GM06990 (cell line): ENCODE measurements around the gene SMIM44.

Source experiments
- DNase-seq: peaks from one replicate; pipeline ENCODE4 v3.0.0-alpha.2; 2011; ENCODE audit not compliant: insufficient read length; ENCODE audit errors: extremely low read depth
- H3K27me3 ChIP-seq: replicated peaks from 2 replicates; pipeline ENCODE4 v1.6.0; 2011; ENCODE audit warnings: low read length; ENCODE audit not compliant: control insufficient read depth, insufficient read depth
- H3K36me3 ChIP-seq: 2 replicates; pipeline ENCODE4 v1.5.1; 2011; ENCODE audit warnings: low read length; ENCODE audit not compliant: control insufficient read depth, insufficient read depth
- H3K4me3 ChIP-seq: replicated peaks from 2 replicates; pipeline ENCODE4 v1.5.1; 2011; ENCODE audit warnings: low read depth, mild to moderate bottlenecking, control low read depth, low read length
- TF ChIP-seq, protein P1 (sequence below): IDR thresholded peaks from 2 replicates; pipeline ENCODE4 v1.5.1; 2011; ENCODE audit warnings: low read length, control low read depth, mild to moderate bottlenecking, inconsistent platforms; ENCODE audit not compliant: insufficient read depth, poor library complexity, severe bottlenecking

The SMIM44 gene

GRCh38 chr19:3434630-3435553, 48.3 kb downstream of the SMIM44 start:
- TF ChIP-seq, protein P1, sequence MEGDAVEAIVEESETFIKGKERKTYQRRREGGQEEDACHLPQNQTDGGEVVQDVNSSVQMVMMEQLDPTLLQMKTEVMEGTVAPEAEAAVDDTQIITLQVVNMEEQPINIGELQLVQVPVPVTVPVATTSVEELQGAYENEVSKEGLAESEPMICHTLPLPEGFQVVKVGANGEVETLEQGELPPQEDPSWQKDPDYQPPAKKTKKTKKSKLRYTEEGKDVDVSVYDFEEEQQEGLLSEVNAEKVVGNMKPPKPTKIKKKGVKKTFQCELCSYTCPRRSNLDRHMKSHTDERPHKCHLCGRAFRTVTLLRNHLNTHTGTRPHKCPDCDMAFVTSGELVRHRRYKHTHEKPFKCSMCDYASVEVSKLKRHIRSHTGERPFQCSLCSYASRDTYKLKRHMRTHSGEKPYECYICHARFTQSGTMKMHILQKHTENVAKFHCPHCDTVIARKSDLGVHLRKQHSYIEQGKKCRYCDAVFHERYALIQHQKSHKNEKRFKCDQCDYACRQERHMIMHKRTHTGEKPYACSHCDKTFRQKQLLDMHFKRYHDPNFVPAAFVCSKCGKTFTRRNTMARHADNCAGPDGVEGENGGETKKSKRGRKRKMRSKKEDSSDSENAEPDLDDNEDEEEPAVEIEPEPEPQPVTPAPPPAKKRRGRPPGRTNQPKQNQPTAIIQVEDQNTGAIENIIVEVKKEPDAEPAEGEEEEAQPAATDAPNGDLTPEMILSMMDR = no peak
- Histone ChIP-seq H3K36me3 (peaks cover 12% of the 10 kb centered on the region), H3K4me3 (peak overlapping the region; percentile 83), H3K27me3 (no peaks in the 10 kb centered on the region)
- DNase-seq = peak; percentile 99

DNA sequence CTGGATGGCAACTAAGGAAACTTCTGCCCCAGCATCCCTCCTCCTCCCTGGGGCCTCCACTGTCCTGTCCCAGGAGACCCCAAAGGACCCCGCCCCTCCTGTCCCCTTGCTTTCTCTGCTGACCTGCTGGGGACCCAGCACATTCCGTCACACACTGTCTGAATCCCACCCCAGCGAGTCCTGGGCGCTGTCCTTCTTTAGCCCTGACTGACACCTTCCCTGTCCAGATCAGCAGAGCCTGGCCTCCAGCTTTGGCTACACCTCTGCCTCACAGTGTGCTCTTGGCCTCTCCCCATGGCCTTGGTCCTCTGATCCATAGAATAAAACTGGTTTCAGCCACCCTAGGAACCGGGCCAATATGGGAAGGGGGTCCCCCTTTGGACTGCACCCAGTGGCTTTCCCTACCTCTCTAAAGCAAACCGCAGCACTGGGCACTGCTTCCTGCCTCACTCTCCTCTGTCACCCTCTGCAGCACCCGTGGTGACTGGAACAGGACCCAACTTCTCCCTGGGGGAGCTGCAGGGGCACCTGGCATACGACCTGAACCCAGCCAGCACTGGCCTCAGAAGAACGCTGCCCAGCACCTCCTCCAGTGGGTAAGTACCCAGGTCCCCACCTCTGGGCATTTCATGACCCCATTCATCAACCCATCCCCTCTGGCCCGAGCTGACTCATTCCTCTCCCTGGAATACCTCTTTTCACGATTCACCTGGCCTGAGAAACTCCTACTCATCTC, 49.3 kb downstream of the SMIM44 start:
- Histone ChIP-seq H3K4me3 (peak overlapping the region; percentile 83), H3K27me3 (no peaks in the 10 kb centered on the region), H3K36me3 (peaks cover 12% of the 10 kb centered on the region)
- TF ChIP-seq, protein P1 = no peak
- no peak for DNase-seq

DNA sequence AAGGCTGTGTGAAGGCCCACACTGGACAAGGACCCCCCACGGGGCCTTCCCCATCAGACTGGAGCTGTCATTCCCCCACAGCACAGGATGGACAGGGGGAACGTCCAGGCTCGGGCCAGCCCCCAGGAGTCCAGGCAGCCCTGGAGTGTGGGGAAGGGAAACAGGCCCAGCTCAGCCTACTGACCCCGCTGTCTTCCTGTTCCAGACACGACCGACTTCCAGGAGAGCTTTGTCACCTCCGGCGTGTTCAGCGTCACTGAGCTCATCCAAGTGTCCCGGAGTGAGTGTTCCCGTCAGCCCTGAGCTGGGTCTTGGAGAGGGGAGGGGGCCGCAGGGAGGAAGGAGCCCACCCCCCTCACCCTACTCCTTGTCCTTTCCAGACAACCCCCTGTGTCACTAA, 49.9 kb downstream of the SMIM44 start:
- H3K4me3 ChIP-seq = no peak overlapping the region
- peaks cover 10% of the 10 kb centered on the region for H3K36me3 ChIP-seq
- no peak for DNase-seq
- H3K27me3 ChIP-seq = no peaks in the 10 kb centered on the region
- TF ChIP-seq, protein P1 = no peak
